Frontal cortex (tissue), 4 donors: Measurements from ENCODE around the gene QSOX2. TPM values are rescaled to one million over a fixed set of nuclear protein-coding genes. Genes with fewer than 3 reads are reported as not detected.
A peak's percentile ranks its signal among the peaks of the same experiment; 100 is the strongest.

Experiments
- DNase-seq, 2 donors: peaks; one replicate each; pipeline ENCODE4 v3.0.0; 2012; ENCODE audit warnings: low spot score in 2 of 2
- FAIRE-seq: peaks from 2 replicates; lab custom pipeline; 2012; peaks lifted over from hg19 to GRCh38; lab: Jason Lieb, UNC
- total RNA-seq: library from RNA; depleted of rRNA; stranded (reverse); fragments of >200 nt; gene quantifications from one replicate; pipeline ENCODE4 v1.2.3, GENCODE V29; 2014
- donor health status: control.
- donor health status: control.
- donor health status: control.

Gene QSOX2
- total RNA-seq, 1 donor from 2014 or later: 8.2 TPM

GRCh38 chr9:136209232-136209631 is 36.4 kb downstream of the QSOX2 start:
- DNase-seq: no peak
- FAIRE-seq: no peak

GRCh38 chr9:136208675-136209074 is 36.9 kb downstream of the QSOX2 start:
- DNase-seq: no peak

GRCh38 chr9:136207616-136208015 is 38.0 kb downstream of the QSOX2 start:
- FAIRE-seq (no peak), DNase-seq (no peak)

More at GRCh38 chr9:136208675-136209074, 36.9 kb downstream of the QSOX2 start:
- FAIRE-seq: no peak

- FAIRE-seq (no peak), DNase-seq (no peak)
Measured at GRCh38 chr9:136206602-136207275, 38.9 kb downstream of the QSOX2 start.

- FAIRE-seq: no peak
- no peak for DNase-seq
Measured at GRCh38 chr9:136205707-136205992, 40.0 kb downstream of the QSOX2 start.

GRCh38 chr9:136204838-136205706 is 40.5 kb downstream of the QSOX2 start, which contains the start of gene LHX3:
LHX3 (minus strand) TSS chr9:136205128; CDS start chr9:136205012, 116 bp downstream.
- FAIRE-seq: no peak
- peak; percentile 76 to 77 for DNase-seq

GRCh38 chr9:136204145-136204805 is 41.3 kb downstream of the QSOX2 start:
- DNase-seq: no peak
- FAIRE-seq: no peak

GRCh38 chr9:136203408-136204144 is 42.0 kb downstream of the QSOX2 start:
- no peak for FAIRE-seq

GRCh38 chr9:136202454-136203407 is 42.9 kb downstream of the QSOX2 start:
- FAIRE-seq: no peak
- no peak for DNase-seq

More at GRCh38 chr9:136203408-136204144, 42.0 kb downstream of the QSOX2 start:
- DNase-seq: no peak

GRCh38 chr9:136201609-136202453 is 43.8 kb downstream of the QSOX2 start:
- FAIRE-seq (no peak), DNase-seq (peak; percentile 71 to 74)

GRCh38 chr9:136201174-136201573 is 44.4 kb downstream of the QSOX2 start:
- FAIRE-seq (no peak), DNase-seq (no peak)

- FAIRE-seq (no peak), DNase-seq (no peak)
Measured at GRCh38 chr9:136200424-136200823, 45.2 kb downstream of the QSOX2 start.

GRCh38 chr9:136199391-136200288 is 46.0 kb downstream of the QSOX2 start:
- FAIRE-seq: no peak
- no peak for DNase-seq

- DNase-seq: no peak
- FAIRE-seq: no peak
Measured at GRCh38 chr9:136198605-136199083, 47.0 kb downstream of the QSOX2 start.

GRCh38 chr9:136197930-136198604 is 47.5 kb downstream of the QSOX2 start:
- FAIRE-seq (no peak), DNase-seq (no peak)
